OCI-LY3 (cell line): ENCODE results near the gene LUZP2.
A peak's percentile ranks its signal among the peaks of the same experiment; 100 is the strongest.

Experiments used
- H2AFZ ChIP-seq: fragments of 200-600, 300-600 bp; shearing (Covaris generic); 2 replicates; pipeline ENCODE4 v1.6.0; 2014; ENCODE audit warnings: antibody characterized with exemption, low read depth, low read length
- H3K27ac ChIP-seq: fragments of 200-600, 300-600 bp; sonication (generic); 2 replicates; pipeline ENCODE4 v1.5.1; 2014; ENCODE audit warnings: mild to moderate bottlenecking, low read length, moderate library complexity, mixed read lengths
- H3K27me3 ChIP-seq: fragments of 200-600, 300-600 bp; sonication (generic); 2 replicates; pipeline ENCODE4 v1.6.1; 2014; ENCODE audit warnings: low read depth, low read length, mixed read lengths
- H3K36me3 ChIP-seq: fragments of 200-600, 300-600 bp; sonication (generic); replicated peaks from 2 replicates; pipeline ENCODE3; 2014; ENCODE audit warnings: low read depth, low read length, mixed read lengths
- H3K4me1 ChIP-seq: fragments of 300-600, 200-600 bp; sonication (generic); 2 replicates; pipeline ENCODE4 v1.6.1; 2014; ENCODE audit warnings: low read length, mixed read lengths
- H3K4me2 ChIP-seq: fragments of 200-600, 300-600 bp; sonication (generic); 2 replicates; pipeline ENCODE4 v1.6.1; 2014; ENCODE audit warnings: low read length, mixed read lengths
- H3K4me3 ChIP-seq: fragments of 300-600, 200-600 bp; sonication (generic); 2 replicates; pipeline ENCODE4 v1.5.1; 2014; ENCODE audit warnings: antibody characterized with exemption, mild to moderate bottlenecking, low read length, moderate library complexity
- H3K79me2 ChIP-seq: fragments of 300-600, 200-600 bp; shearing (Covaris generic); 2 replicates; pipeline ENCODE4 v1.6.1; 2014; ENCODE audit warnings: mild to moderate bottlenecking, low read length, mixed read lengths
- H3K9ac ChIP-seq: fragments of 300-600, 200-600 bp; shearing (Covaris generic); 2 replicates; pipeline ENCODE4 v1.6.0; 2014; ENCODE audit warnings: mild to moderate bottlenecking, low read length, moderate library complexity
- H3K9me3 ChIP-seq: fragments of 200-600, 300-600 bp; shearing (Covaris generic); 2 replicates; pipeline ENCODE4 v1.6.1; 2014; ENCODE audit warnings: low read length, mixed read lengths; ENCODE audit not compliant: insufficient read depth
- H4K20me1 ChIP-seq: fragments of 200-600, 300-600 bp; sonication (generic); 2 replicates; pipeline ENCODE4 v1.6.1; 2016; ENCODE audit warnings: low read length, mixed read lengths; ENCODE audit not compliant: insufficient read depth
- CTCF ChIP-seq: fragments of 200-600, 300-600 bp; sonication (generic); IDR thresholded peaks from 2 replicates; pipeline ENCODE4 v1.5.1; 2014; ENCODE audit warnings: antibody characterized with exemption, low read length, low read depth
- EZH2phosphoT487 ChIP-seq: fragments of 200-600 bp; shearing (Covaris generic); IDR thresholded peaks from 2 replicates; pipeline ENCODE4 v1.6.1; 2018; ENCODE audit warnings: antibody characterized with exemption, mixed run types, low read depth

LUZP2 gene

GRCh38 chr11:24738972-24739371 lies 242.1 kb downstream of the LUZP2 start:
- H2AFZ ChIP-seq, result 0 out of 2 replicates have a peak overlapping the region, but pooled peaks have one; percentile 32
- TF ChIP-seq EZH2phosphoT487, result no peak
- TF ChIP-seq CTCF, result no peak
- H3K79me2 ChIP-seq, result no peaks in the 10 kb centered on the region
- no peak overlapping the region for H3K4me2 ChIP-seq
- H3K9ac ChIP-seq, result no peak overlapping the region
- H3K9me3 ChIP-seq, result no peaks in the 10 kb centered on the region
- no peaks in the 10 kb centered on the region for H3K36me3 ChIP-seq
- H3K4me1 ChIP-seq, result no peaks in the 10 kb centered on the region
- no peak overlapping the region for H3K4me3 ChIP-seq
- H3K27me3 ChIP-seq, result no peaks in the 10 kb centered on the region
- no peak overlapping the region for H3K27ac ChIP-seq
- no peaks in the 10 kb centered on the region for H4K20me1 ChIP-seq

GRCh38 chr11:24739637-24740036 lies 242.8 kb downstream of the LUZP2 start:
- TF ChIP-seq EZH2phosphoT487, result no peak
- no peak for TF ChIP-seq CTCF
- Histone ChIP-seq H3K9me3 (no peaks in the 10 kb centered on the region), H3K27me3 (no peaks in the 10 kb centered on the region)

GRCh38 chr11:24747275-24748251 lies 250.7 kb downstream of the LUZP2 start:
- H3K4me2 ChIP-seq, result no peak overlapping the region
- H3K27ac ChIP-seq, result no peak overlapping the region
- no peaks in the 10 kb centered on the region for H3K79me2 ChIP-seq
- TF ChIP-seq CTCF, result no peak
- no peak for TF ChIP-seq EZH2phosphoT487
- no peak overlapping the region for H3K9ac ChIP-seq
- no peaks in the 10 kb centered on the region for H3K4me1 ChIP-seq
- no peak overlapping the region for H3K4me3 ChIP-seq
- H2AFZ ChIP-seq, result peak overlapping the region; percentile 70; the same call in 1 of the 2 replicates
- no peaks in the 10 kb centered on the region for H4K20me1 ChIP-seq
- no peaks in the 10 kb centered on the region for H3K27me3 ChIP-seq
- no peaks in the 10 kb centered on the region for H3K36me3 ChIP-seq
- H3K9me3 ChIP-seq, result no peaks in the 10 kb centered on the region

More at GRCh38 chr11:24739637-24740036, 242.8 kb downstream of the LUZP2 start:
- Histone ChIP-seq H2AFZ (no peak overlapping the region), H3K4me2 (no peak overlapping the region), H4K20me1 (no peaks in the 10 kb centered on the region), H3K9ac (no peak overlapping the region), H3K27ac (no peak overlapping the region), H3K4me1 (no peaks in the 10 kb centered on the region), H3K79me2 (no peaks in the 10 kb centered on the region), H3K36me3 (no peaks in the 10 kb centered on the region), H3K4me3 (no peak overlapping the region)

- H3K36me3 ChIP-seq, result no peaks in the 10 kb centered on the region
- no peak for TF ChIP-seq CTCF
- no peak for TF ChIP-seq EZH2phosphoT487
- no peak overlapping the region for H3K27ac ChIP-seq
- no peaks in the 10 kb centered on the region for H3K4me1 ChIP-seq
- no peaks in the 10 kb centered on the region for H4K20me1 ChIP-seq
- H3K9ac ChIP-seq, result no peak overlapping the region
- no peak overlapping the region for H3K4me2 ChIP-seq
- peak overlapping the region; percentile 70; the same call in 1 of the 2 replicates for H2AFZ ChIP-seq
- no peak overlapping the region for H3K4me3 ChIP-seq
- no peaks in the 10 kb centered on the region for H3K79me2 ChIP-seq
- no peaks in the 10 kb centered on the region for H3K27me3 ChIP-seq
- H3K9me3 ChIP-seq, result no peaks in the 10 kb centered on the region
Measured at GRCh38 chr11:24748261-24748660, 251.4 kb downstream of the LUZP2 start.
